Gastroesophageal sphincter (tissue), 3 donors: ENCODE results near the gene LIN37.

Experiments used
- EP300 ChIP-seq: sonication (generic); formaldehyde crosslinking; IDR thresholded peaks from one replicate; pipeline ENCODE4 v1.6.1; 2017; ENCODE audit warnings: antibody characterized with exemption, mild to moderate bottlenecking
- POLR2A ChIP-seq, 2 donors: fragments of 450-650 bp; IDR thresholded peaks; one replicate each; pipeline ENCODE4 v1.6.1; 2017; ENCODE audit warnings: antibody characterized with exemption in 2 of 2, mild to moderate bottlenecking in 2 of 2, moderate library complexity in 1 of 2
- POLR2AphosphoS5 ChIP-seq: sonication (generic); formaldehyde crosslinking; IDR thresholded peaks from one replicate; pipeline ENCODE4 v1.6.1; 2017; ENCODE audit warnings: antibody characterized with exemption
- TF ChIP-seq, protein P1 (sequence below), 4 experiments: fragments of 200-600 bp in 2 of 4; fragments of 450-650 bp in 2 of 4; sonication (generic) in 1 of 4; IDR thresholded peaks; one replicate each; pipeline ENCODE4 v1.5.1; 2017 to 2019; ENCODE audit warnings: antibody characterized with exemption in 4 of 4, mild to moderate bottlenecking in 2 of 4, moderate library complexity in 2 of 4

DNA sequence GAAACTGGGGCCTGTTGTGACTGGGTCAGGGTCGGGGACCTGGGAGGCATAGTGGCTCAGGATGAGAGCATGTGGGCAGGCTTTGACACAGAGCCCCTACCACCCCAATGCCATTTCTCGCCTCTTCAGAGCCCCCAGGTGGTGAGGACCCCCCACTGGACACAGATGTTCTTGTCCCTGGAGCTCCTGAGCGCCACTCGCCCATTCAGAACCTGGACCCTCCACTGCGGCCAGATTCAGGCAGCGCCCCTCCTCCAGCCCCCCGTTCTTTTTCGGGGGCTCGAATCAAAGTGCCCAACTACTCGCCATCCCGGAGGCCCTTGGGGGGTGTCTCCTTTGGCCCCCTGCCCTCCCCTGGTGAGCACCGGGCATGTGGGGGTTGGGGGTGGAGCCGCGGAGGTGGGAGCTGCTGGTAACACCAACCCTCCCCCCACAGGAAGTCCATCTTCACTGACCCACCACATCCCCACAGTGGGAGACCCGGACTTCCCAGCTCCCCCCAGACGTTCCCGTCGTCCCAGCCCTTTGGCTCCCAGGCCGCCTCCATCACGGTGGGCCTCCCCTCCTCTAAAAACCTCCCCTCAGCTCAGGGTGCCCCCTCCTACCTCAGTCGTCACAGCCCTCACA is 16.5 kb upstream of the LIN37 start:
- TF ChIP-seq EP300: no peak
- TF ChIP-seq, protein P1, sequence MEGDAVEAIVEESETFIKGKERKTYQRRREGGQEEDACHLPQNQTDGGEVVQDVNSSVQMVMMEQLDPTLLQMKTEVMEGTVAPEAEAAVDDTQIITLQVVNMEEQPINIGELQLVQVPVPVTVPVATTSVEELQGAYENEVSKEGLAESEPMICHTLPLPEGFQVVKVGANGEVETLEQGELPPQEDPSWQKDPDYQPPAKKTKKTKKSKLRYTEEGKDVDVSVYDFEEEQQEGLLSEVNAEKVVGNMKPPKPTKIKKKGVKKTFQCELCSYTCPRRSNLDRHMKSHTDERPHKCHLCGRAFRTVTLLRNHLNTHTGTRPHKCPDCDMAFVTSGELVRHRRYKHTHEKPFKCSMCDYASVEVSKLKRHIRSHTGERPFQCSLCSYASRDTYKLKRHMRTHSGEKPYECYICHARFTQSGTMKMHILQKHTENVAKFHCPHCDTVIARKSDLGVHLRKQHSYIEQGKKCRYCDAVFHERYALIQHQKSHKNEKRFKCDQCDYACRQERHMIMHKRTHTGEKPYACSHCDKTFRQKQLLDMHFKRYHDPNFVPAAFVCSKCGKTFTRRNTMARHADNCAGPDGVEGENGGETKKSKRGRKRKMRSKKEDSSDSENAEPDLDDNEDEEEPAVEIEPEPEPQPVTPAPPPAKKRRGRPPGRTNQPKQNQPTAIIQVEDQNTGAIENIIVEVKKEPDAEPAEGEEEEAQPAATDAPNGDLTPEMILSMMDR (IDR thresholded peaks at IDR 0.05): no peak
- no peak for TF ChIP-seq POLR2AphosphoS5
- no peak for TF ChIP-seq POLR2A (IDR thresholded peaks at IDR 0.05)
